Measurements from ENCODE around the gene CXXC5.

- no peak for TF ChIP-seq CTCF (IDR thresholded peaks at IDR 0.05)
- no peak for TF ChIP-seq POLR2A (IDR thresholded peaks at IDR 0.05)
- no peak for TF ChIP-seq EP300 (IDR thresholded peaks at IDR 0.05)
Measured at GRCh38 chr5:139666551-139666950, 18.4 kb downstream of the CXXC5 start.
